Measurements from ENCODE around the gene CHD3. TPM values are rescaled to one million over a fixed set of nuclear protein-coding genes. Genes with fewer than 3 reads are reported as not detected.

The CHD3 gene
- total and polyA plus RNA-seq, 2 of the 13 experiments (the other 11 are each of a cell fraction or from before 2014, with no cell fraction given) = 2.7 to 3.7 TPM

GRCh38 chr17:7856811-7857712 lies 31.5 kb upstream of the CHD3 start, which contains the start of gene NAA38 (continued):
- TF ChIP-seq ZNF446 (CRISPR knock-in tag; IDR thresholded peaks at IDR 0.05) (no peak), ZNF24 (IDR thresholded peaks at IDR 0.05) (no peak), ZNF205 (CRISPR knock-in tag; IDR thresholded peaks at IDR 0.05) (0 out of 2 replicates have a peak, but pooled peaks have one; percentile 35), NFIC (IDR thresholded peaks at IDR 0.05; ENCODE audit: low read length) (no peak), ZBTB33 (CRISPR knock-in tag; IDR thresholded peaks at IDR 0.05) (no peak), THRA (CRISPR knock-in tag; IDR thresholded peaks at IDR 0.05; ENCODE audit: borderline replicate concordance) (0 out of 2 replicates have a peak, but pooled peaks have one; percentile 21), SNAPC4 (CRISPR knock-in tag; IDR thresholded peaks at IDR 0.05) (no peak), DMTF1 (CRISPR knock-in tag; IDR thresholded peaks at IDR 0.05) (no peak), CEBPG (CRISPR knock-in tag; IDR thresholded peaks at IDR 0.05) (no peak; the same call in 1 of the 2 replicates), MTA1 (CRISPR knock-in tag; IDR thresholded peaks at IDR 0.05; ENCODE audit: borderline replicate concordance) (0 out of 2 replicates have a peak, but pooled peaks have one; percentile 23), ZNF639 (CRISPR knock-in tag; conservative IDR thresholded peaks at IDR 0.05) (no peak), ZNF10 (CRISPR knock-in tag; IDR thresholded peaks at IDR 0.05; ENCODE audit: borderline replicate concordance, low read depth) (no peak), RXRB (CRISPR knock-in tag; IDR thresholded peaks at IDR 0.05; ENCODE audit: borderline replicate concordance) (peak; percentile 8; the same call in 1 of the 2 replicates), E2F5 (CRISPR knock-in tag; conservative IDR thresholded peaks at IDR 0.05) (0 out of 2 replicates have a peak, but pooled peaks have one; percentile 47)
